Measurements from ENCODE around the gene VWA7. TPM values are rescaled to one million over a fixed set of nuclear protein-coding genes. Genes with fewer than 3 reads are reported as not detected.
"Not testable (repeated sequence)": the region's sequence is repeated elsewhere in the genome, so short reads cannot be mapped to it uniquely, and the experiment has no call there.

The VWA7 gene
- total RNA-seq, 1 experiment from 2014 or later, result 2.5 TPM

DNA sequence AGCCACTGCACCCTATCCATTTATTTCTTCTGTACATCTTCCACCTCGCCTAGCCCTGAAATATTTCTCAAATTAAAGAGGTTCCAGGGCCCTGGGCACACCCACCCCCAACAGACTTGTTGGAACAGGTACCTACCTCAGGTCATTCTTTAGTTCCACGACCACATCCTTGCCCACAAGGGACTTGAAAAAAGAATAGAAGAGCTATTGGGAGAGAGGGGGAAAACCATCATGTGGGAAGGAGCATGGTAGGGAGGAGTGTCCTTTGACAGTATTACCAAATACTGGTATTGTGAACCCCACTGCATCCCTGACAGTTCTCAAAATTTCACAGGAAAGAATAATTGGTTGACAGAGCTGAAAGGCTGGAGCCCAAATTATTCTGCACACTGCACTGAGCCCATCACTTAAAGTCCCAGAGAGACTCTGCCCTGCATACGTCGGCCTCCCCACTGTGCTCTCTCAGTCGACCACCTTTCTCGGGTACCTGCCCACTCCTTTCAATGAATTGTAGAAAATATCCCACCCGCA, 28.9 kb upstream of the VWA7 start:
- no peak overlapping the region for H2BK15ac ChIP-seq (ENCODE audit: low read depth, low read length)
- peaks cover 6 to 37% (median 29%) of the 10 kb centered on the region in 3 experiments; a peak in 6 of 7 replicates for H3K36me3 Mint-ChIP-seq (ENCODE audit: insufficient read depth in 1 of 3, low read depth in 3 of 3)

GRCh38 chr6:31801031-31801927, 24.2 kb upstream of the VWA7 start:
- not testable (repeated sequence) for H3K23ac ChIP-seq (ENCODE audit: insufficient read length, low read depth, low read length); H3K14ac ChIP-seq (ENCODE audit: insufficient read depth, low read length); H2AFZ ChIP-seq (ENCODE audit: low read length); H2BK5ac ChIP-seq (ENCODE audit: insufficient read length, low read length); H3K4me2 ChIP-seq (ENCODE audit: insufficient read depth, insufficient read length, low read length); H4K20me1 ChIP-seq (ENCODE audit: control insufficient read depth, insufficient read depth, insufficient read length); H2AK5ac ChIP-seq (ENCODE audit: insufficient read length, low read length); H4K8ac ChIP-seq (replicated peaks; ENCODE audit: insufficient read length, low read depth, low read length); H4K5ac ChIP-seq (ENCODE audit: insufficient read length, low read depth, low read length); H2BK20ac ChIP-seq (ENCODE audit: low read depth, low read length, poor library complexity, severe bottlenecking); H3K9ac ChIP-seq (ENCODE audit: extremely low read depth, insufficient read length, low read length); H3K4me1 ChIP-seq (ENCODE audit: insufficient read depth, low read length); H3K79me1 ChIP-seq (ENCODE audit: insufficient read depth, low read depth, low read length, poor library complexity, severe bottlenecking); H3T11ph ChIP-seq (ENCODE audit: low read length); H3K27ac Mint-ChIP-seq; H3K4ac ChIP-seq (ENCODE audit: low read depth, low read length); DNase-seq; H3K79me2 ChIP-seq (ENCODE audit: insufficient read depth, low read length); H3K4me1 Mint-ChIP-seq; H3K56ac ChIP-seq (ENCODE audit: insufficient read length, low read depth, low read length); H4K91ac ChIP-seq (ENCODE audit: insufficient read length, low read depth, low read length); H3K27me3 ChIP-seq (ENCODE audit: insufficient read depth, low read length); H3K9me3 Mint-ChIP-seq; H3K18ac ChIP-seq (ENCODE audit: insufficient read length, low read depth, low read length); H3K27ac ChIP-seq (ENCODE audit: insufficient read length, low read depth, low read length); H3K9me3 ChIP-seq (ENCODE audit: control insufficient read depth, low read depth, low read length); H2BK12ac ChIP-seq (ENCODE audit: insufficient read length, low read depth, low read length); H2BK15ac ChIP-seq (ENCODE audit: low read depth, low read length); H2BK120ac ChIP-seq (ENCODE audit: low read depth, low read length, poor library complexity, severe bottlenecking); H3K27me3 Mint-ChIP-seq (ENCODE audit: low read depth); H3K23me2 ChIP-seq (ENCODE audit: insufficient read length, low read depth, low read length, poor library complexity, severe bottlenecking)
- 0 out of 5 replicates have a peak overlapping the region, but pooled peaks of 1 of the 2 experiments have one; percentile 5 for H3K4me3 Mint-ChIP-seq
- H3K36me3 Mint-ChIP-seq (ENCODE audit: insufficient read depth in 1 of 3, low read depth in 3 of 3), result peaks cover 6 to 56% (median 42%) of the 10 kb centered on the region in 3 experiments; a peak in 6 of 7 replicates
- WGBS (ENCODE audit: extremely low coverage, insufficient read length, low lambda C conversion rate), result no CpG with 5 or more reads among the region's 8 CpGs

More for the DNA sequence above, 28.9 kb upstream of the VWA7 start:
- no peak overlapping the region for H2AK5ac ChIP-seq (ENCODE audit: insufficient read length, low read length)
- H3K4me3 Mint-ChIP-seq, result peak overlapping the region; percentile 97
- H2BK120ac ChIP-seq (ENCODE audit: low read depth, low read length, poor library complexity, severe bottlenecking), result no peak overlapping the region
- no peak overlapping the region for H3T11ph ChIP-seq (ENCODE audit: low read length)
- no peaks in the 10 kb centered on the region for H4K20me1 ChIP-seq (ENCODE audit: control insufficient read depth, insufficient read depth, insufficient read length)
- H3K18ac ChIP-seq (ENCODE audit: insufficient read length, low read depth, low read length), result peak overlapping the region; percentile 71
- H3K79me2 ChIP-seq (ENCODE audit: insufficient read depth, low read length), result peaks cover 4% of the 10 kb centered on the region; the same call in 1 of the 2 replicates
- H3K9me3 ChIP-seq (ENCODE audit: control insufficient read depth, low read depth, low read length), result no peaks in the 10 kb centered on the region
- H3K4me1 Mint-ChIP-seq, result peaks cover 3 to 11% of the 10 kb centered on the region in 2 experiments; a peak in 3 of 4 replicates
- H3K56ac ChIP-seq (ENCODE audit: insufficient read length, low read depth, low read length), result no peak overlapping the region
- H3K27me3 Mint-ChIP-seq (ENCODE audit: low read depth), result no peaks in the 10 kb centered on the region
- peak overlapping the region; percentile 90 for H3K9ac ChIP-seq (ENCODE audit: extremely low read depth, insufficient read length, low read length)
- H3K23ac ChIP-seq (ENCODE audit: insufficient read length, low read depth, low read length), result no peak overlapping the region
- H2BK12ac ChIP-seq (ENCODE audit: insufficient read length, low read depth, low read length), result no peak overlapping the region
- DNase-seq, result no peak
- TF ChIP-seq, protein P1, sequence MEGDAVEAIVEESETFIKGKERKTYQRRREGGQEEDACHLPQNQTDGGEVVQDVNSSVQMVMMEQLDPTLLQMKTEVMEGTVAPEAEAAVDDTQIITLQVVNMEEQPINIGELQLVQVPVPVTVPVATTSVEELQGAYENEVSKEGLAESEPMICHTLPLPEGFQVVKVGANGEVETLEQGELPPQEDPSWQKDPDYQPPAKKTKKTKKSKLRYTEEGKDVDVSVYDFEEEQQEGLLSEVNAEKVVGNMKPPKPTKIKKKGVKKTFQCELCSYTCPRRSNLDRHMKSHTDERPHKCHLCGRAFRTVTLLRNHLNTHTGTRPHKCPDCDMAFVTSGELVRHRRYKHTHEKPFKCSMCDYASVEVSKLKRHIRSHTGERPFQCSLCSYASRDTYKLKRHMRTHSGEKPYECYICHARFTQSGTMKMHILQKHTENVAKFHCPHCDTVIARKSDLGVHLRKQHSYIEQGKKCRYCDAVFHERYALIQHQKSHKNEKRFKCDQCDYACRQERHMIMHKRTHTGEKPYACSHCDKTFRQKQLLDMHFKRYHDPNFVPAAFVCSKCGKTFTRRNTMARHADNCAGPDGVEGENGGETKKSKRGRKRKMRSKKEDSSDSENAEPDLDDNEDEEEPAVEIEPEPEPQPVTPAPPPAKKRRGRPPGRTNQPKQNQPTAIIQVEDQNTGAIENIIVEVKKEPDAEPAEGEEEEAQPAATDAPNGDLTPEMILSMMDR (conservative IDR thresholded peaks at IDR 0.05), result no peak
- no peaks in the 10 kb centered on the region for H3K4me1 ChIP-seq (ENCODE audit: insufficient read depth, low read length)
- peaks cover 10% of the 10 kb centered on the region for H3K79me1 ChIP-seq (ENCODE audit: insufficient read depth, low read depth, low read length, poor library complexity, severe bottlenecking)
- no peak overlapping the region; the same call in 1 of the 2 replicates for H3K4ac ChIP-seq (ENCODE audit: low read depth, low read length)
- H3K9me3 Mint-ChIP-seq, result no peaks in the 10 kb centered on the region
- peaks cover 7% of the 10 kb centered on the region for H3K23me2 ChIP-seq (ENCODE audit: insufficient read length, low read depth, low read length, poor library complexity, severe bottlenecking)
- no peak overlapping the region for H4K91ac ChIP-seq (ENCODE audit: insufficient read length, low read depth, low read length)
- H2BK20ac ChIP-seq (ENCODE audit: low read depth, low read length, poor library complexity, severe bottlenecking), result no peak overlapping the region
- H3K27ac ChIP-seq (ENCODE audit: insufficient read length, low read depth, low read length), result peak overlapping the region; percentile 18
- no CpG with 5 or more reads among the region's 7 CpGs for WGBS (ENCODE audit: extremely low coverage, insufficient read length, low lambda C conversion rate)
- H3K27me3 ChIP-seq (ENCODE audit: insufficient read depth, low read length), result no peaks in the 10 kb centered on the region
- peak overlapping the region; percentile 49; the same call in 1 of the 2 replicates for H3K14ac ChIP-seq (ENCODE audit: insufficient read depth, low read length)
- no peak overlapping the region for H4K5ac ChIP-seq (ENCODE audit: insufficient read length, low read depth, low read length)
- H3K27ac Mint-ChIP-seq, result peak overlapping the region; percentile 94 to 98 (median 94)
- no peak overlapping the region for H4K8ac ChIP-seq (replicated peaks; ENCODE audit: insufficient read length, low read depth, low read length)
- H2BK5ac ChIP-seq (ENCODE audit: insufficient read length, low read length), result no peak overlapping the region
- no peak overlapping the region for H2AFZ ChIP-seq (ENCODE audit: low read length)
- peak overlapping the region; percentile 82 for H3K4me2 ChIP-seq (ENCODE audit: insufficient read depth, insufficient read length, low read length)

All from H9 (cell line).